Glutamatergic neuron (in vitro differentiated cells): ENCODE results near the gene PRAMEF4. TPM values are rescaled to one million over a fixed set of nuclear protein-coding genes. Genes with fewer than 3 reads are reported as not detected.
"Not testable (repeated sequence)": the region's sequence is repeated elsewhere in the genome, so short reads cannot be mapped to it uniquely, and the experiment has no call there.

Experiments
- DNase-seq: peaks from one replicate; pipeline ENCODE4 v3.0.0; 2022
- H3K27ac Mint-ChIP-seq: one replicate; pipeline ENCODE4 v1.8.0; 2020; ENCODE audit warnings: mild to moderate bottlenecking, mixed read lengths, inconsistent platforms; ENCODE audit not compliant: unreplicated experiment
- H3K27me3 Mint-ChIP-seq: one replicate; pipeline ENCODE4 v1.8.0; 2020; ENCODE audit warnings: mild to moderate bottlenecking, moderate library complexity, mixed read lengths, inconsistent platforms; ENCODE audit not compliant: unreplicated experiment
- H3K36me3 Mint-ChIP-seq: one replicate; pipeline ENCODE4 v1.8.0; 2020; ENCODE audit warnings: mild to moderate bottlenecking, mixed read lengths, inconsistent platforms; ENCODE audit not compliant: unreplicated experiment
- H3K4me1 Mint-ChIP-seq: one replicate; pipeline ENCODE4 v1.8.0; 2020; ENCODE audit warnings: mild to moderate bottlenecking, low read depth, mixed read lengths, inconsistent platforms; ENCODE audit not compliant: unreplicated experiment
- H3K4me3 Mint-ChIP-seq: one replicate; pipeline ENCODE4 v1.8.0; 2020; ENCODE audit warnings: mild to moderate bottlenecking, mixed read lengths, inconsistent platforms; ENCODE audit not compliant: unreplicated experiment
- H3K9me3 Mint-ChIP-seq: one replicate; pipeline ENCODE4 v1.8.0; 2020; ENCODE audit warnings: mild to moderate bottlenecking, moderate library complexity, mixed read lengths, inconsistent platforms; ENCODE audit not compliant: unreplicated experiment
- long read RNA-seq: library from polyadenylated mRNA; unstranded; transcript quantifications from one replicate; pipeline ENCODE4 v2.0.0, GENCODE V29; 2020; ENCODE audit not compliant: unreplicated experiment
- total RNA-seq: library from RNA; stranded (reverse); fragmentation: NEBNext Ultra II Directional; extraction: Animal tissue kit (Norgen Biotek cat#: 25700); gene quantifications from one replicate; pipeline ENCODE4 v1.2.1, GENCODE V29; 2021; ENCODE audit not compliant: unreplicated experiment

The PRAMEF4 gene
- not detected for total RNA-seq
- long read RNA-seq: 0 reads

DNA sequence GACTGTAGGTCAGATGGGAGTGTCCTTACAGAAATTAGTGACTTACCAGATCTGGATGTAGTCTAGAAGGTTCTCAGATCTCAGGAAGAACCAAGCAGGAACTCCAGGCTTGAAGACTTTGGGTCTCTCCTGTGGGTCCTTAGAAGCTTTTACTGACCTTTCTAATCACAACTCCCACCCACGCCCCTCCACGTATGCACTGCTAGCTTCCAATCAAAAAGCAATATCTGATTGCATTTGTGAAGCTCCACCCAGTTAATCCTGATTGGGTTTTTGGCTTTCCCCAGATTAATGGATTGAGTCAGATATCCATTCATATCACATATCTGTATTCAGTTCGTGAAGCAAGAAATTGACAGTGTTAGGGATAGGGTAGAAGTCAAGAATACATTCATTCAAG, at the start of gene PRAMEF4:
Gene PRAMEF4, minus strand, starts transcription at position 101 of the 400 bp plus-strand sequence. CDS start 2,807 bp downstream, outside the sequence.
- not testable (repeated sequence) for H3K27me3 Mint-ChIP-seq, H3K4me3 Mint-ChIP-seq, H3K36me3 Mint-ChIP-seq, H3K9me3 Mint-ChIP-seq, H3K4me1 Mint-ChIP-seq, DNase-seq, H3K27ac Mint-ChIP-seq

DNA sequence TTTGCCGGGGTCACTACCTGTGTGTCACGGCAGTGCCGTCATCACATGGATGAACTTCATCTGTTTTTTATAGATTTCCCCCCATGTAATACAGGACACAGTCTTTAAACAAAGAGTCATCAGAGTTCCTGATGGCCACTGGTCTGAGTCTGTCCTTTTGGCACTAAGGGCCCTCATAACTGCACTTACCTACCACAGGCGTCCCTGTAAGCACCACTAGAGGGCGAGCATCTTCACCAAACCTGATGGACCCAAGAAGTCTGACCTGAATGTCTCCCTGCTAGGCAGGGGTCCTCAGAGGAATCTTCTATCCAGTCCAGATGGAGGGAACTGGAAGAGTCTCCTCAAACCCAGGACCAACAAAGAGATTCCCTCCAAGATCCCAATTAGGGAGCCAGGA, 38.4 kb upstream of the PRAMEF4 start:
- not testable (repeated sequence) for H3K9me3 Mint-ChIP-seq, H3K27ac Mint-ChIP-seq, H3K36me3 Mint-ChIP-seq, DNase-seq, H3K4me3 Mint-ChIP-seq, H3K27me3 Mint-ChIP-seq, H3K4me1 Mint-ChIP-seq

DNA sequence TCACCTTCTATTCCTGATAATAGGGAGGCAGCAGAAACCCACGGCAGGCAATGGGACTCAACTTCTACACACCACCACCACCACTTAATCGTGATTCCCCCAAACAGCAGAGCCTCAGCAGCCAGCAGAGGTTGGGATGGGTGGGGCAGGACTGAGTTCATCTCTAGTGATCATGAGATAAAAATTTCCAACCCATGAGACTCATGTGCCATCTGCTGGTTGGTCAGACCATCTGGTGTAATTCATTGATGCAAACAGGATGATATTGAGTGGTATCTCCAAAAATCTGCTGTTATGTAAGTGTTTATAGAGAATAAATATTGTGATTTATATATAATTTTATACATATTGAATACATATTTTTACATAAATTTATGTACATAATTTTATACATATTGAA, 35.7 kb upstream of the PRAMEF4 start:
- H3K4me1 Mint-ChIP-seq, H3K27me3 Mint-ChIP-seq, H3K27ac Mint-ChIP-seq, H3K9me3 Mint-ChIP-seq, H3K36me3 Mint-ChIP-seq, H3K4me3 Mint-ChIP-seq, DNase-seq: not testable (repeated sequence)

DNA sequence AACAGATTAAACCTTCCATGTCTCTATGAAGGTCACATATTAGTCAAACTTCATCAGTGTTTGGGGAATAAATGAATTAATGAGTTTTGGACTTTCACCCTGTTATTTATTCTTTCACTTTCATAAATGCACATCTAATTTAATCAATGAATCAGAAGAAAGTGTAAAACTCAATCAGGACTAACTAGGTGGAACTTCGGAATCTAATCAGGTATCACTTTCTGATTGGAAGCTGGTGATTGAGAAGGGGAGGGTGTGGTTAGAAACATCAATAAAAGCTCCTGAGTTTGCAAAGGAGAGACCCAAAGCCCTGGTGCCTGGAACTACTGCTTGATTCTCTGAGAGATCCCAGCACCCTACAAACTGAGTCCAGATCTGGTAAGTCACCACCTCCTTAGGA, 30.3 kb upstream of the PRAMEF4 start, which contains the start of gene PRAMEF7:
Gene PRAMEF7, plus strand, starts transcription at position 301 of the 400 bp plus-strand sequence. CDS start 1,083 bp downstream, outside the sequence.
- DNase-seq, H3K9me3 Mint-ChIP-seq, H3K4me1 Mint-ChIP-seq, H3K27me3 Mint-ChIP-seq, H3K27ac Mint-ChIP-seq, H3K4me3 Mint-ChIP-seq, H3K36me3 Mint-ChIP-seq: not testable (repeated sequence)

DNA sequence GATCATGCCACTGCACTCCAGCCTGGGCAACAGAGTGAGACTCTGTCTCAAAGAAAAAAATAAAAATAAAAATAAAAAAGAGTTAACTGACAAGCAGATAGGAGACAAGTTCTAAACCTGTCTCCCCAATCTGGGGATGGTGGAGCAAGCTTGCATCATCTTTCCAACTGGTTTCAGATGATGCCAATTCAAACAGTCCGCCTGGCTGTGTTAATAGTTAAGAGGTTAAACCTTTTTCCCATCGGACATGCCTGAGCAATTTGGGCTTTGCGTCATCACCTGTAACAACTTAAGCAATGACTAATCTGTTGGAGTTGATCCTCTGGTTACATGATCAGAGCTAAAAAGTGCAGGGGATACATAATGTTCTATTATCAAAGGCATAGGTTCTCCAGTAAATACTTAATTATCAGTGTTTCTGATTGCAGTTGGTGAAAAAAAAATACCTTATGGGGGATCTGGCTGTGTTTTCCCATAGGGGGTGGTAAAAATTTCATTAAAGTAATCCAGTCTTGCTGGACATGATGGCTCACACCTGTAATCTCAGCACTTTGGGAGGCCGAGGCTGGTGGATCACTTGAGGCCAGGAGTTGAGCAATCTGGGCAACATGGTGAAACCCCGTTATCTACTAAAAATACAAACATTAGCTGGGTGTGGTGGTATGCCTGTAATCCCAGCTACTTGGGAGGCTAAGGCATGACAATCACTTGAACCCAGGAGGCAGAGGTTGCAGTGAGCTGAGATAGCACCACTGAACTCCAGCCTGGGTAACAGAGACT, 18.0 kb upstream of the PRAMEF4 start:
- not testable (repeated sequence) for DNase-seq, H3K27me3 Mint-ChIP-seq, H3K9me3 Mint-ChIP-seq, H3K27ac Mint-ChIP-seq, H3K4me3 Mint-ChIP-seq, H3K4me1 Mint-ChIP-seq, H3K36me3 Mint-ChIP-seq

DNA sequence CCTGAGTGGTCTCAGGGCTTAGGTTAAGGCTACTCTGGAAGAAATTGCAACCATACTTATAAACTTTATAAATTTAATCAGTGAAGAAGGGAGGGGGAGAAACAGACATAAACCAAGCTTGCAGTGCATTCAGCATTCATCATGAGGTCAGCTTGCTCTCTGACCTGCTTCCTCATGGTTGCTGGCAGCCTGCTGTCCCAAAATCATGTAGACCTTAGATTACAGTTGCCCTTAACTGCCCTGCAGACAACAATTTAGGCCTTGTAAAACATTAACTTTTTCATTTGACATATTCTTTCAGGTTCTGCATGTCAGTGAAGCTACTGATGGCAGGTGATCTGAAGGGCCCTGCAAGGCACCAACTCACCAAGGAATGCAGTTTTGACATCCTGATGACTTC, 13.2 kb upstream of the PRAMEF4 start:
- H3K27me3 Mint-ChIP-seq, DNase-seq, H3K4me3 Mint-ChIP-seq, H3K9me3 Mint-ChIP-seq, H3K36me3 Mint-ChIP-seq, H3K27ac Mint-ChIP-seq, H3K4me1 Mint-ChIP-seq: not testable (repeated sequence)

DNA sequence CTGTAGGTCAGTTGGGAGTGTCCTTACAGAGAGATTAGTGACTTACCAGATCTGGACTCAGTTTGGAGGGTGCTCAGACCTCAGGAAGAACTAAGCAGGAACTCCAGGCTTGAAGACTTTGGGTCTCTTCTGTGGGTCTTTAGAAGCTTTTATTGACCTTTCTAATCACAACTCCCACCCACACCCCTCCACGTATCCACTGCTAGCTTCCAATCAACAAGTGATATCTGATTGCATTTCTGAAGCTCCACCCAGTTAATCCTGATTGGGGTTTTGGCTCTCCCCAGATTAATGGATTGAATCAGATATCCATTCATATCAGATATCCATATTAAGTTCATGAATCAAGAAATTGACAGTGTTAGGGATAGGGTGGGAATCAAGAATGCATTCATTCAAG, 12.2 kb upstream of the PRAMEF4 start, which contains the start of gene PRAMEF10:
Gene PRAMEF10, minus strand, starts transcription at position 101 of the 400 bp plus-strand sequence. CDS start 2,423 bp downstream, outside the sequence.
- H3K27me3 Mint-ChIP-seq, DNase-seq, H3K36me3 Mint-ChIP-seq, H3K27ac Mint-ChIP-seq, H3K9me3 Mint-ChIP-seq, H3K4me1 Mint-ChIP-seq, H3K4me3 Mint-ChIP-seq: not testable (repeated sequence)

DNA sequence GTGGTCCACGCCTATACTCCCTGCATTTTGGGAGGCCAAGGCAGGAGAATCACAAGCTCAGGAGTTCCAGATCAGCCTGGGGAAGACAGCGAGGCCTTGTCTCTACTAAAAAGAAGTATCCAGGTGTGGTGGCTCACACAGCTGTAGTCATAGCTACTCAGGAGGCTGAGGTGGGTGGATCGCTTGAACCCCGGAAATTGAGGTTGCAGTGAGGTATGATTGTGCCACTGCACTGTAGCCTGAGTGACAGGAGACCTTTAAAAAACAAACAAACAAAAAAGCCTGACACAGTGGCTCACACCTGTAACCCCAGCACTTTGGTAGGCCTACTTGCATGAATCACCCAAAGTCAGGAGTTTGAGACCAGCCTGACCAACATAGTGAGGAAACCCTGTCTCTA, 7.5 kb downstream of the PRAMEF4 start:
- not testable (repeated sequence) for H3K4me3 Mint-ChIP-seq, H3K27ac Mint-ChIP-seq, DNase-seq, H3K9me3 Mint-ChIP-seq, H3K27me3 Mint-ChIP-seq, H3K36me3 Mint-ChIP-seq, H3K4me1 Mint-ChIP-seq

DNA sequence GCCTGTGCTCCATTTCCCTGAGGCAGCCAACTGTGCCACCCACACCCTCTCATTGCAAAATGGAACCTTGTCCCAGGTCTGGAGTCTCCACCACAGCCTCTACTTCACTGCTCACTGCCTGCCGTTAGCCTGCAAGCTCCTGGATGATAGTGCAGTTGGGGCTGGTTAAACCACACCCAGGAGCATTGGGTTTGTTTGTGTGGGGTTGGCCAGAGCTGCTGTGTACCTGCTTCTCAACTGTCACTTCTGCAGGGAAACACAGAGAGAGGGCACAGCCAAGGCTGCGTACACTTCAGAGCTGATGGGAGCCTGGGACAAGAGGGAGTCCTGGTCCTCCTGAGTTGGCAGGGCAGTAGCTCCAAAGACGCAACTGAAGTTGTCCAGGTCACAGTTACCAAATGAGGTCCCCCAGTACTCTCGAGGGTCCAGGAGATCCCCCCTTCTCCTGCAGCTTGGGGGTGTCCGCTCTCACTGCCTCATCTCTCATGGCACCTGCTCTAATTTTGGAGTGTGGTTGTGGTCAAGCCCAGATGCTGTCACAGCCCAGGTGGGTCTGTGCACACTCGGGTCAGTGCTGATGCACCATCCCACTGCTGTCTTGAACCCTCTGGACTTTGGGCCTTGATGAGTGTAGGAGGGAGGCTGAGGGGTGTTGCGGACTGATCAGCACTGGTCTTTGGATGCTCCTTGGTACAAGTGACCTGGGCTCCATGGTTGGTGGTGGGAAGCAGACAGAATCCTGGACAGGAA, 22.7 kb downstream of the PRAMEF4 start:
- not testable (repeated sequence) for DNase-seq, H3K9me3 Mint-ChIP-seq, H3K4me3 Mint-ChIP-seq, H3K27ac Mint-ChIP-seq, H3K36me3 Mint-ChIP-seq, H3K27me3 Mint-ChIP-seq, H3K4me1 Mint-ChIP-seq

DNA sequence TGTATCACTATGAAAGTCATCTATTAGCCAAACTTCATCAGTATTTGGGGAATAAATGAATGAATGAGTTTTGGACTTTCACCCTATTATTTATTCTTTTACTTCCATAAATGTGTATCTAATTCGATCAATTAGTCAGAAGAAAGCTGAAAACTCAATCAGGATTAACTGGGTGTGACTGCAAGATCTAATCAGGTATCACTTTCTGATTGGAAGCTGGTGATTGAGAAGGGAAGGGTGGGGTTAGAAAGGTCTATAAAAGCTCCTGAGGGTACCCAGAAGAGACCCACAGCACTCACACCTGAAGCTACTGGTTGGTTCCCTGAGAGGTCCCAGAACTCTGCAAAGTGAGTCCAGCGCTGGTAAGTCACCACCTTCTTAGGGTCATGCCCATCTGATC, 29.2 kb downstream of the PRAMEF4 start, which contains the start of gene PRAMEF2:
Gene PRAMEF2, plus strand, starts transcription at position 301 of the 400 bp plus-strand sequence. CDS start 1,924 bp downstream, outside the sequence.
- not testable (repeated sequence) for H3K4me3 Mint-ChIP-seq, H3K27ac Mint-ChIP-seq, H3K27me3 Mint-ChIP-seq, H3K9me3 Mint-ChIP-seq, H3K4me1 Mint-ChIP-seq, DNase-seq, H3K36me3 Mint-ChIP-seq
